ENCODE measurements around the gene KAZN. TPM values are rescaled to one million over a fixed set of nuclear protein-coding genes. Genes with fewer than 3 reads are reported as not detected.

KAZN gene
- total and polyA plus RNA-seq, 4 donors = 4.4 to 19.3 (median 9.6) TPM

DNA sequence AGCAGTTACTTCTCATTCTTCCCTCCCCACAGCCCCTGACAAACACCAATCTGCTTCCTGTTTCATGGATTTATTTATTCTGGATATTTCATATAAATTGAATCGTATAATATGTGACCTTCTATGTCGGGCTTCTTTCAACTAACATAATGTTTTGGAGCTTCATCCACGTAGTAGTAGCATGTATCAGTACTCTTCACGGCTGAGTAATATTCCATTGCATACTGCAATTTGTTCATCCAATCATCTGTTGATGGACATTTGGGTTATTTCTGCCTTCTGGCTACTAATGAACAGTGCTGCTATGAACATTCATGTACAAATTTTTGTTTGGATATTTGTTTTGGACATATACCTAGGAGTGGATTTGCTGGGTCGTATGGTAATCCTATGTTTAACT is 1.9 kb upstream of the KAZN start:
- intact Hi-C loops (cut with DNase I) = no loop called here
- ATAC-seq (ENCODE audit: low FRiP score) = no peak
- Histone ChIP-seq H3K27me3 (ENCODE audit: control insufficient read depth in 1 of 2, insufficient read depth in 2 of 2, low read length in 1 of 2) (peaks cover 0 to 3% of the 10 kb centered on the region in 2 donors), H3K27ac (ENCODE audit: low read depth in 1 of 2, low read length in 2 of 2) (no peak overlapping the region), H3K4me3 (ENCODE audit: low read length in 2 of 2) (no peak overlapping the region), H3K4me1 (ENCODE audit: control insufficient read depth in 1 of 2, insufficient read depth in 2 of 2, low read length in 2 of 2) (no peaks in the 10 kb centered on the region), H3K36me3 (ENCODE audit: control insufficient read depth in 1 of 2, insufficient read depth in 2 of 2, low read length in 1 of 2) (no peaks in the 10 kb centered on the region), H3K9me3 (ENCODE audit: control insufficient read depth, low read length) (no peaks in the 10 kb centered on the region)
- 77 to 84% methylated on average over 5 of the region's 5 CpGs for WGBS, 2 donors
- no peak for DNase-seq

DNA sequence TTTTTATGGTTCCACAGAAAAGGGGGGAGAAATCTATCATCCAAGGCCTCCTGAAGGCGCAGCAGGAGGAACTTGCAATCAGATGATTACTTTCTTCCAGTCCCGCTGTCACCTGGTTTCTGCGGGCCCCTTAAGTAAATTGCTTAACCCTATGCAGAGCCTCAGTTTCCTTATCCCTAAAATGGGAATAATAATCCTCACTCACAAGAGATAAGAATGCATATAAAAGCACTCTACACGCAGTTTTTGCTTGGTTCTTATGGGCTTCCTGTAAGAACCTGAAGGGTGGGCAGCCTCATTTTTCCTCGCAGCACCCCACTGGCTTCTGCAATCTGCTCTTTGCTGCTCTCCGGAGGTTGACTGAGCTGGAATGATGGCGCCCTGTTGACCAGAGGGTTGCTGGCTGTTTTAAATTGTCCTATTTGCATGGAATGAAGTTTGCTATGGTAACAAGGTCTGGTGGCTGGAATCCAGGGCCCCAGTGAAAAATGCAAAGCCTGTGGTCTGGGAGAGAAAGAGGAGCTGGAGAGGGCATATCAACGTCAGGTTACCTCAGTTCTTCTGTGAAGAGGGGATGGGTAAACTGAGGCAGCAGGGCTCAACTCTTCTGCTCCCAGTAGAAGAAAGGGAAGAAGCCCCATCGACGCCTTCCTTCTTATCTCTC is 1.0 kb upstream of the KAZN start:
- intact Hi-C loops (cut with DNase I) = no loop called here
- Histone ChIP-seq H3K36me3 (ENCODE audit: control insufficient read depth in 1 of 2, insufficient read depth in 2 of 2, low read length in 1 of 2) (no peaks in the 10 kb centered on the region), H3K27me3 (ENCODE audit: control insufficient read depth in 1 of 2, insufficient read depth in 2 of 2, low read length in 1 of 2) (peaks cover 0 to 3% of the 10 kb centered on the region in 2 donors), H3K9me3 (ENCODE audit: control insufficient read depth, low read length) (no peaks in the 10 kb centered on the region), H3K27ac (ENCODE audit: low read depth in 1 of 2, low read length in 2 of 2) (no peak overlapping the region), H3K4me3 (ENCODE audit: low read length in 2 of 2) (no peak overlapping the region), H3K4me1 (ENCODE audit: control insufficient read depth in 1 of 2, insufficient read depth in 2 of 2, low read length in 2 of 2) (no peaks in the 10 kb centered on the region)
- no peak for DNase-seq
- ATAC-seq (ENCODE audit: low FRiP score) = no peak
- 51 to 54% methylated on average over 10 of the region's 10 CpGs for whole genome bisulfite sequencing, 2 donors

DNA sequence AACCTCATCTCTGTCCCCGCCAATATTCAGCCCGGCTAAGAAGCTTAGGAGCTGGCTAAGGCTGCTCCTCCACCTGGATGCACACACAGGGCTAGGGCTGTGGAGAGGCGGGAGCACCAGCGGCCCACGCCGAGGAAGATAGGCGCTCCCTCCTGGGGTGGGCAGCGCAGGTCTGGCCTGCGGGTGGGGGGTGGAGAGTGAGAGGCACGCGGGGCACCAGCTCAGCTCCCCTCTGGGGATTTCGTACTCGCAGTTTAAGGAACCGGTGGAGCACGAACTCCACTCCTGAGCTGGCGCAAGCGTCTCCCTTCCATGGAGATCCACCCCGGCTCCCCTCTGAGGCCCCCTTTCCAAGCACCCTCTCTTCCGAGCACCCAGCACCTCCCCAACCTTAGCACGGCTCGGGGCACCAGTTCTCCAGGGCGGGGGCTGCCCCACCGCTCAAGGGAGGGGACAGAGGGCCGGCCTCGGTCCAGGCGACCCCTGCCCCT is 433 bp upstream of the KAZN start:
- Histone ChIP-seq H3K4me1 (ENCODE audit: control insufficient read depth in 1 of 2, insufficient read depth in 2 of 2, low read length in 2 of 2) (no peaks in the 10 kb centered on the region), H3K27ac (ENCODE audit: low read depth in 1 of 2, low read length in 2 of 2) (no peak overlapping the region), H3K27me3 (ENCODE audit: control insufficient read depth in 1 of 2, insufficient read depth in 2 of 2, low read length in 1 of 2) (peaks cover 0 to 3% of the 10 kb centered on the region in 2 donors), H3K9me3 (ENCODE audit: control insufficient read depth, low read length) (no peaks in the 10 kb centered on the region), H3K4me3 (ENCODE audit: low read length in 2 of 2) (no peak overlapping the region), H3K36me3 (ENCODE audit: control insufficient read depth in 1 of 2, insufficient read depth in 2 of 2, low read length in 1 of 2) (no peaks in the 10 kb centered on the region)
- WGBS, 2 donors = 2 to 4% methylated on average over 24 to 26 of the region's 26 CpGs
- intact Hi-C loops (cut with DNase I) = no loop called here
- DNase-seq (no peak), ATAC-seq (ENCODE audit: low FRiP score) (peak; percentile 60)

DNA sequence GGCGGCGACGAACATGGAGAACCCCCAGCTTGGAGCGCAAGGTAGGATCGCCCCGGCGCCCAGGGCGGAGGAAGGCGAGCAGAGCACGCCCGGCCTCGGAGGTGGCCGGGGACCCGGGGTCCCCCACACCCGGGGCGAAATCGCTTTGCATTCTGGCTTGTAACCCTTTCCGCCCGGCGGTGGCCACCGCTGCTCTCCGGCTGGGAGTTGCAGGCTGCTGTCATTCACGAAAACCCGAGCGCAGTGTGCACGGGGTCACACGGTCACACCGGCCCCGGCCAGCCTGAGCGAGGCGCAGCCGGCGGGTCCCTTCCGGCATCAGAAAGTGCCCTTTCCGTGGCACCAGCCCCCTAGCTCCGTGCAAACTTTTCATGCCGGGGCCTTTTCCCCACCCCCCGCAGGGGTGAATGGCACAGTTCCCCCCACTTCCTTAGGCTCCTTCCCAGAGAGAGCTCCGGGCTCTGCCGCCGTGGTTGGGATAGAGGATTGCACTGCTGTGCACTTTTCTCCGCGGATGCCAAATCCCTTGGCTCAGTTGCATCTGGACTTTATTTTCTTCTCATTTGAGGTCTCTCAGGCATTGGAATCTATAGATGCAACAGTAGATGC is 802 bp downstream of the KAZN start:
- Histone ChIP-seq H3K36me3 (ENCODE audit: control insufficient read depth in 1 of 2, insufficient read depth in 2 of 2, low read length in 1 of 2) (no peaks in the 10 kb centered on the region), H3K4me1 (ENCODE audit: control insufficient read depth in 1 of 2, insufficient read depth in 2 of 2, low read length in 2 of 2) (no peaks in the 10 kb centered on the region), H3K27me3 (ENCODE audit: control insufficient read depth in 1 of 2, insufficient read depth in 2 of 2, low read length in 1 of 2) (peaks cover 0 to 3% of the 10 kb centered on the region in 2 donors), H3K9me3 (ENCODE audit: control insufficient read depth, low read length) (no peaks in the 10 kb centered on the region), H3K4me3 (ENCODE audit: low read length in 2 of 2) (no peak overlapping the region), H3K27ac (ENCODE audit: low read depth in 1 of 2, low read length in 2 of 2) (no peak overlapping the region)
- ATAC-seq (ENCODE audit: low FRiP score) (peak; percentile 37), DNase-seq (no peak)
- intact Hi-C loops (cut with DNase I) = no loop called here
- 1% methylated on average over 32 to 43 of the region's 43 CpGs for WGBS, 2 donors

DNA sequence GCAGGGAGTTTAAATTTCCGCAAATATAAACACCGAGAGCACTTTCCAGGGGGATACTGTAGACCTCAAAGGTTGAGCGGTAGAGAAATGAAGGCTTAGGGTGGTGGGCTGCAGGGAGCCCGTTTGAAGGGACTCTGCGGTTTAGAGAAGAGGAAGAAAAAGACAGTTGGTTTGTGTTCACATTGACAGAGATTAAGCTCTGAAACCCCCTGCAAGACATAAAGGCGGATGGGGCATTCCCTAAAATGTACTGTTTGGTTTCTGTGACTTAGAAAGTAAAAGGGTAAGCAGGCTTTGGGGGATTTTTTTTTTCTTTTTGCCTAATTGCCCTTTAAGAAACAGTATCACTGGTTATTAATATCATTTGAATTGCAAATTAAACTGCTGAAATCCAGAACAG is 1.3 kb downstream of the KAZN start:
- H3K27me3 ChIP-seq (ENCODE audit: control insufficient read depth in 1 of 2, insufficient read depth in 2 of 2, low read length in 1 of 2) = peaks cover 0 to 3% of the 10 kb centered on the region in 2 donors
- H3K27ac ChIP-seq (ENCODE audit: low read depth in 1 of 2, low read length in 2 of 2) = no peak overlapping the region
- intact Hi-C loops (cut with DNase I) = no loop called here
- 68 to 74% methylated on average over 6 of the region's 6 CpGs for WGBS, 2 donors
- no peak overlapping the region for H3K4me3 ChIP-seq (ENCODE audit: low read length in 2 of 2)
- H3K4me1 ChIP-seq (ENCODE audit: control insufficient read depth in 1 of 2, insufficient read depth in 2 of 2, low read length in 2 of 2) = no peaks in the 10 kb centered on the region
- H3K36me3 ChIP-seq (ENCODE audit: control insufficient read depth in 1 of 2, insufficient read depth in 2 of 2, low read length in 1 of 2) = no peaks in the 10 kb centered on the region
- no peak for DNase-seq
- no peaks in the 10 kb centered on the region for H3K9me3 ChIP-seq (ENCODE audit: control insufficient read depth, low read length)
- no peak for ATAC-seq (ENCODE audit: low FRiP score)

DNA sequence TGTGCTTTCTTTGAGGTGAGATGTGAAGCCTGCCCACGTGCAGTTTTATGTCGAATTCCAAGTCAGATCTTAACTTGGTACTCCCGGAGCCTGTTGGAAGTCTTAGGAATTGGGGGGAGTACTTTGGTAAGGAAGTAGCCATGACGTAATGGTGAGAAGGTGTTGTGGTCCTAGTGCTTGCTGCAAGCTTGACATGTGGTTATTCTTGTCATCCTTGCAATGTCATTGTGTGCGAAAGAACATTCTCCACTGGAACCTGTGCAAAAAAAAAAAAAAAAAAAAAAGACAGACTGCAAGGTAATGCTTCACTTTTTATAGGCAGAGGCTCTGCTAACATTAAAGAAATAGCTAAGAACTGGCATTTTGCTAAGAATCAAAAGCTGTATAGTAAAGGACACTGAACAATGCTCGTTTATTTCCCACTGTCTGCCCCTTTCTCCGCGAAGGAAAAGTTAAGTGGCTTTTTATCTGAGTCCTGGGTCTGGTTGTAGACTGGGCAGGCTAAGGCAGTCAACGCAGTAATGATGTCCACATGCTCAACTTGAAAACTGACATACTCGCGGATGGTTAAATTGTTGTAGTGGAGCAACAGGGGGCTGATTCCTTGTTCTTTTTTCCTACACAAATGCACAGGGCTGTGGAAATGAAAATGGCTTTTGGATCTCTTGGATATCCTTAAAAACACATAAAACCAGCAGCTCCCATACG is 2.1 kb downstream of the KAZN start:
- WGBS, 2 donors = 82 to 85% methylated on average over 12 of the region's 12 CpGs
- no peak overlapping the region for H3K4me3 ChIP-seq (ENCODE audit: low read length in 2 of 2)
- H3K36me3 ChIP-seq (ENCODE audit: control insufficient read depth in 1 of 2, insufficient read depth in 2 of 2, low read length in 1 of 2) = no peaks in the 10 kb centered on the region
- peaks cover 0 to 3% of the 10 kb centered on the region in 2 donors for H3K27me3 ChIP-seq (ENCODE audit: control insufficient read depth in 1 of 2, insufficient read depth in 2 of 2, low read length in 1 of 2)
- no peak overlapping the region for H3K27ac ChIP-seq (ENCODE audit: low read depth in 1 of 2, low read length in 2 of 2)
- no peak for ATAC-seq (ENCODE audit: low FRiP score)
- H3K4me1 ChIP-seq (ENCODE audit: control insufficient read depth in 1 of 2, insufficient read depth in 2 of 2, low read length in 2 of 2) = no peaks in the 10 kb centered on the region
- no peak for DNase-seq
- H3K9me3 ChIP-seq (ENCODE audit: control insufficient read depth, low read length) = no peaks in the 10 kb centered on the region
- intact Hi-C loops (cut with DNase I) = no loop called here

DNA sequence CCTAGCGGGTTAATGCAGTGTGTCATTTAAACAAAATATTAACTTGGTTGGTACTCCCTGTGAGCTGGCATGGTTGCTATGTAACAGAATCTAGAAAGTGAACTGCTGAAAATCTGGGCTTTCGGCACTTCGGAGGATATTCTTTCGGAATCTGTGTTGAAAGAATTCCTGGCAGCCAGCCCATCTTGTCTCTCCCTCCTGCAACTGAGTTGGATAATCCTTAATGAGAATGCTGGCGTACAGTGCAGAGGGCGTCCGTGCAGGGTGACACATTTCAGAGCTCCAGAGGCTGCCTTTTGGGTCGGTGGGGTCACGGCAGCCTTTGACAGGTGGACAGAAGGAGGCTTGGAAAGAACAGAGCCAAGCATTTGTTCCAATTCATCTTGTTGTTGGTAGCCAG is 3.7 kb downstream of the KAZN start:
- intact Hi-C loops (cut with DNase I) = no loop called here
- WGBS, 2 donors = 66 to 76% methylated on average over 9 of the region's 9 CpGs
- DNase-seq (peak in 1 of 2 donors; percentile 47), ATAC-seq (ENCODE audit: low FRiP score) (no peak)
- Histone ChIP-seq H3K27me3 (ENCODE audit: control insufficient read depth in 1 of 2, insufficient read depth in 2 of 2, low read length in 1 of 2) (peaks cover 0 to 3% of the 10 kb centered on the region in 2 donors), H3K9me3 (ENCODE audit: control insufficient read depth, low read length) (no peaks in the 10 kb centered on the region), H3K36me3 (ENCODE audit: control insufficient read depth in 1 of 2, insufficient read depth in 2 of 2, low read length in 1 of 2) (no peaks in the 10 kb centered on the region), H3K27ac (ENCODE audit: low read depth in 1 of 2, low read length in 2 of 2) (no peak overlapping the region), H3K4me3 (ENCODE audit: low read length in 2 of 2) (no peak overlapping the region), H3K4me1 (ENCODE audit: control insufficient read depth in 1 of 2, insufficient read depth in 2 of 2, low read length in 2 of 2) (no peaks in the 10 kb centered on the region)

DNA sequence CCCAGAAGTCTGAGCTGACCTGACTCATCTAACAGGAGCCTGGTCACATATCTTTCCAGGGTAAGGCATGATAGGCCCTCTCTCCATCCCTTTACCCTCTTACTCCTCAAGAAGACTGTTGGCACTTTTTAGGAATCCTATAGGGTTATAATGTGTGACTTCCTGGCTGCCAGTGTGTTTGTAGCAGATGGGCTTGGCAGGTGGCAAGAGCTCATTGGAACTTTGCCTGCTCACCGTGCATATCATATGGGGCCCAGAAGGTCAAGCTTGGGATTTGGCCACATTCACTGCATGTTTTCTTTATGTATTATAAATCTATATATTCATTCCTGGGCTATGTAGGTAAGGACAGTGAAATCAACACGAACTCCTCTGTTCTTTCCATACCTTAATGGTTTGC is 5.2 kb downstream of the KAZN start:
- WGBS, 2 donors = 90 to 94% methylated on average over 2 of the region's 2 CpGs
- Histone ChIP-seq H3K27me3 (ENCODE audit: control insufficient read depth in 1 of 2, insufficient read depth in 2 of 2, low read length in 1 of 2) (peaks cover 0 to 3% of the 10 kb centered on the region in 2 donors), H3K9me3 (ENCODE audit: control insufficient read depth, low read length) (no peaks in the 10 kb centered on the region), H3K4me1 (ENCODE audit: control insufficient read depth in 1 of 2, insufficient read depth in 2 of 2, low read length in 2 of 2) (no peaks in the 10 kb centered on the region), H3K4me3 (ENCODE audit: low read length in 2 of 2) (no peak overlapping the region), H3K36me3 (ENCODE audit: control insufficient read depth in 1 of 2, insufficient read depth in 2 of 2, low read length in 1 of 2) (no peaks in the 10 kb centered on the region), H3K27ac (ENCODE audit: low read depth in 1 of 2, low read length in 2 of 2) (no peak overlapping the region)
- intact Hi-C loops (cut with DNase I) = no loop called here
- no peak for DNase-seq
- ATAC-seq (ENCODE audit: low FRiP score) = no peak
